DOHH2 (cell line): ENCODE results near the gene UBE2I.
A peak's percentile ranks its signal among the peaks of the same experiment; 100 is the strongest.

Experiments
- H3F3A ChIP-seq: fragments of 200-600 bp; sonication (generic), shearing (Covaris generic); 2 replicates; pipeline ENCODE4 v1.6.0; 2016; ENCODE audit warnings: antibody characterized with exemption, mild to moderate bottlenecking; ENCODE audit not compliant: control insufficient read depth, insufficient read depth
- H3K27ac ChIP-seq: fragments of 200-600 bp; sonication (generic); 2 replicates; pipeline ENCODE4 v1.5.1; 2014; ENCODE audit warnings: low read depth, mild to moderate bottlenecking, low read length, moderate library complexity
- H3K27me3 ChIP-seq: fragments of 200-600 bp; sonication (generic); 2 replicates; pipeline ENCODE4 v1.6.1; 2014; ENCODE audit warnings: mild to moderate bottlenecking, low read length, mixed read lengths; ENCODE audit not compliant: control insufficient read depth
- H3K36me3 ChIP-seq: fragments of 200-600 bp; sonication (generic); 2 replicates; pipeline ENCODE4 v1.6.1; 2014; ENCODE audit warnings: mild to moderate bottlenecking, low read length, moderate library complexity, mixed read lengths; ENCODE audit not compliant: control insufficient read depth
- H3K4me1 ChIP-seq: fragments of 200-600 bp; sonication (generic); 2 replicates; pipeline ENCODE4 v1.6.1; 2014; ENCODE audit warnings: mild to moderate bottlenecking, low read length, mixed read lengths; ENCODE audit not compliant: control insufficient read depth
- H3K4me2 ChIP-seq: fragments of 200-600 bp; sonication (generic); 2 replicates; pipeline ENCODE4 v1.6.0; 2014; ENCODE audit warnings: mild to moderate bottlenecking, low read length, moderate library complexity
- H3K4me3 ChIP-seq: fragments of 200-600 bp; sonication (generic); 2 replicates; pipeline ENCODE4 v1.5.1; 2014; ENCODE audit warnings: mild to moderate bottlenecking, low read length, mixed read lengths
- H3K79me2 ChIP-seq: fragments of 200-600 bp; sonication (generic); 2 replicates; pipeline ENCODE4 v1.6.1; 2014; ENCODE audit warnings: mild to moderate bottlenecking, low read length, mixed read lengths; ENCODE audit not compliant: control insufficient read depth
- H3K9me2 ChIP-seq: fragments of 200-600 bp; sonication (generic); replicated peaks from 2 replicates; pipeline ENCODE4 v1.6.1; 2014; ENCODE audit warnings: mild to moderate bottlenecking, low read length, mixed read lengths; ENCODE audit not compliant: control insufficient read depth
- H3K9me3 ChIP-seq: fragments of 200-600 bp; sonication (generic); 2 replicates; pipeline ENCODE4 v1.6.1; 2014; ENCODE audit warnings: antibody characterized with exemption, low read length, mixed read lengths; ENCODE audit not compliant: control insufficient read depth, insufficient read depth
- H4K20me1 ChIP-seq: fragments of 200-600 bp; sonication (generic); 2 replicates; pipeline ENCODE4 v1.6.0; 2014; ENCODE audit warnings: low read depth, mild to moderate bottlenecking, antibody characterized with exemption, low read length, moderate library complexity; ENCODE audit not compliant: control insufficient read depth, insufficient read depth
- CTCF ChIP-seq: fragments of 200-600 bp; sonication (generic); IDR thresholded peaks from one replicate; pipeline ENCODE4 v1.5.1; 2014; ENCODE audit warnings: antibody characterized with exemption, mild to moderate bottlenecking, low read depth, low read length; ENCODE audit not compliant: poor library complexity, severe bottlenecking
- EZH2phosphoT487 ChIP-seq: fragments of 200-600 bp; sonication (generic); IDR thresholded peaks from 2 replicates; pipeline ENCODE4 v1.6.1; 2017; ENCODE audit warnings: borderline replicate concordance, mild to moderate bottlenecking, antibody characterized with exemption, low read length, moderate library complexity, mixed read lengths

Gene UBE2I

GRCh38 chr16:1308036-1308976 is 1.1 kb upstream of the UBE2I start:
- Histone ChIP-seq H3K27ac (peak overlapping the region; percentile 74), H3K4me2 (peak overlapping the region; percentile 65), H3K9me2 (no peaks in the 10 kb centered on the region), H3K79me2 (peaks cover 35% of the 10 kb centered on the region), H3K4me3 (peak overlapping the region; percentile 70), H3K27me3 (no peaks in the 10 kb centered on the region), H3K4me1 (peaks cover 52% of the 10 kb centered on the region), H4K20me1 (peaks cover 28% of the 10 kb centered on the region), H3F3A (peaks cover 9% of the 10 kb centered on the region), H3K9me3 (no peaks in the 10 kb centered on the region; the same call in 1 of the 2 replicates), H3K36me3 (peaks cover 33% of the 10 kb centered on the region)
- TF ChIP-seq EZH2phosphoT487 (no peak), CTCF (no peak)

- TF ChIP-seq EZH2phosphoT487 (no peak), CTCF (no peak)
- Histone ChIP-seq H3F3A (peaks cover 3% of the 10 kb centered on the region; the same call in 1 of the 2 replicates), H3K36me3 (peaks cover 51% of the 10 kb centered on the region), H3K4me2 (peak overlapping the region; percentile 92), H3K27ac (peak overlapping the region; percentile 62), H3K4me1 (peaks cover 33% of the 10 kb centered on the region), H4K20me1 (peaks cover 29% of the 10 kb centered on the region), H3K27me3 (no peaks in the 10 kb centered on the region), H3K4me3 (peak overlapping the region; percentile 93), H3K79me2 (peaks cover 53% of the 10 kb centered on the region), H3K9me2 (no peaks in the 10 kb centered on the region), H3K9me3 (no peaks in the 10 kb centered on the region; the same call in 1 of the 2 replicates)
Measured at GRCh38 chr16:1309888-1310831, 724 bp downstream of the UBE2I start.

GRCh38 chr16:1310832-1311200 is 1.4 kb downstream of the UBE2I start:
- TF ChIP-seq CTCF (no peak), EZH2phosphoT487 (no peak)
- Histone ChIP-seq H3K79me2 (peaks cover 60% of the 10 kb centered on the region), H3K27me3 (no peaks in the 10 kb centered on the region), H3K36me3 (peaks cover 58% of the 10 kb centered on the region), H3K9me2 (no peaks in the 10 kb centered on the region), H3K4me3 (peak overlapping the region; percentile 93), H3F3A (no peaks in the 10 kb centered on the region; the same call in 1 of the 2 replicates), H3K4me1 (peaks cover 26% of the 10 kb centered on the region), H3K9me3 (no peaks in the 10 kb centered on the region; the same call in 1 of the 2 replicates), H3K27ac (peak overlapping the region; percentile 62), H4K20me1 (peaks cover 35% of the 10 kb centered on the region), H3K4me2 (peak overlapping the region; percentile 92)
